Heart left ventricle (tissue), 16 donors: ENCODE data around the gene DNMT1. TPM values are rescaled to one million over a fixed set of nuclear protein-coding genes. Genes with fewer than 3 reads are reported as not detected.

Source experiments
- ATAC-seq, 4 donors: fragments of 200-7000 bp; cut with Tn5 transposase; one replicate each; pipeline ENCODE4 v1.9.1; 2020 to 2022; ENCODE audit warnings: moderate library complexity in 4 of 4, mild to moderate bottlenecking in 3 of 4, moderate number of reproducible peaks in 1 of 4
- DNase-seq, 5 donors: peaks; one replicate each; pipeline ENCODE4 v3.0.0-alpha.2; 2020
- H3K27ac ChIP-seq, 12 donors: fragments of 200-600 bp; sonication (generic) in 4 of 12; one replicate each; pipeline versions ENCODE4 v1.5.0 to v1.8.0; 2016 to 2022; ENCODE audit warnings: mild to moderate bottlenecking in 2 of 12
- H3K27me3 ChIP-seq, 9 donors: fragments of 200-600 bp; sonication (generic) in 2 of 9; one replicate each; pipeline versions ENCODE4 v1.5.1 to v1.8.0; 2016 to 2022; ENCODE audit warnings: mild to moderate bottlenecking in 3 of 9
- H3K36me3 ChIP-seq, 9 donors: fragments of 200-600 bp; sonication (generic) in 2 of 9; one replicate each; pipeline versions ENCODE4 v1.5.0 to v1.8.0; 2018 to 2022; ENCODE audit warnings: mild to moderate bottlenecking in 2 of 9
- H3K4me1 ChIP-seq, 12 donors: fragments of 200-600 bp; sonication (generic) in 4 of 12; one replicate each; pipeline versions ENCODE4 v1.5.0 to v1.8.0; 2016 to 2022; ENCODE audit warnings: mild to moderate bottlenecking in 3 of 12
- H3K4me3 ChIP-seq, 12 donors: fragments of 200-600 bp; sonication (generic) in 4 of 12; one replicate each; pipeline versions ENCODE4 v1.5.0 to v1.8.0; 2017 to 2022; ENCODE audit warnings: mild to moderate bottlenecking in 9 of 12, moderate library complexity in 4 of 12
- H3K9me3 ChIP-seq, 12 donors: fragments of 200-600 bp; sonication (generic) in 4 of 12; one replicate each; pipeline versions ENCODE4 v1.5.0 to v1.8.0; 2016 to 2022; ENCODE audit warnings: mild to moderate bottlenecking in 1 of 12
- CTCF ChIP-seq, 12 donors: fragments of 200-600 bp; sonication (generic) in 4 of 12; IDR thresholded peaks; one replicate each; pipeline versions ENCODE4 v1.5.0 to v1.8.0; 2018 to 2022; ENCODE audit warnings: antibody characterized with exemption in 12 of 12, mild to moderate bottlenecking in 5 of 12
- POLR2A ChIP-seq, 2 donors: fragments of 450-650 bp; IDR thresholded peaks; one replicate each; pipeline ENCODE4 v1.6.1; 2017; ENCODE audit warnings: antibody characterized with exemption in 2 of 2, mild to moderate bottlenecking in 2 of 2, moderate library complexity in 2 of 2
- WGBS, 4 donors: extraction: QIAGEN DNeasy Blood & Tissue Kit in 2 of 4; methylation state at CpG; one replicate each; pipeline versions ENCODE4 v1.1.5 to v1.1.7; 2013 to 2018; 5-methylcytosine and 5-hydroxymethylcytosine counted together
- intact Hi-C, 10 donors: fragments of 100-400 bp; cut with DNase I; formaldehyde crosslinking; loops; one replicate each; pipeline versions ENCODE4 v1.11.1 to v1.14.2; 2022
- polyA plus RNA-seq, 2 donors: library from polyadenylated mRNA; stranded (reverse); fragments of 200-250 nt; gene quantifications; one replicate each; pipeline ENCODE4 v1.2.3, GENCODE V29; 2013
- total RNA-seq, 9 donors: library from RNA; depleted of rRNA in 2 of 9; stranded (reverse); fragments of >200 nt in 2 of 9; fragmentation: NEBNext Ultra II Directional in 3 of 9; extraction: Animal tissue kit (Norgen Biotek cat#: 25700) in 3 of 9; gene quantifications; one replicate each; pipeline versions ENCODE4 v1.1.0 to v1.2.4, GENCODE V29; 2016 to 2023
- donor health status: ischemic (EF 13 %, LVEDD 7.1; RV severe dilation, severe dysfunction).
- donor health status: healthy with polysubstance abuse.
- donor health status: DM: no; HTN: yes; CAD: no.
- donor health status: DM: no; HTN: no; CAD: no.
- donor health status: ischemic (EF 25% LVEDD 6.9; RV normal size, moderate dysfunction).
- donor health status: ischemic (EF 25% LVEDD 5.7; RV mildly dilated, moderate dysfunction).
- donor health status: healthy.
- donor health status: DM: yes; HTN: yes; CAD: no.
- donor health status: ischemic (EF 35%, LVEDD 5.7; RV mildly dilated, moderate dysfunction).
- donor health status: nonischemic (EF 11% LVEDD 7.7; RV severe dilation, severe dysfunction).
- donor health status: DM: yes; HTN: yes; CAD: no.
- donor health status: PGD.
- donor health status: ischemic (EF 29% LVEDD 5.4; RV normal size, mild dysfunction).
- donor health status: nonischemic (EF 23%, LVEDD 6.1; RV moderate dilation, normal function).

The DNMT1 gene
- total and polyA plus RNA-seq, 11 donors = 16.1 to 61.6 (median 25.0) TPM

- 2 to 10% (median 3%) methylated on average over 26 to 97 of the region's 97 CpGs for WGBS, 4 donors
- DNase-seq = peak; percentile 87 to 96 (median 90)
- intact Hi-C loops = loop anchor here in 1 of 10 donors (5.0 kb wide), 1 partner anchor 164 kb away; no protein-coding TSS in a partner anchor
- H3K27ac ChIP-seq = peak overlapping the region in 11 of 12 donors; percentile 47 to 89 (median 57)
- no peak for TF ChIP-seq CTCF (IDR thresholded peaks at IDR 0.05)
- peak in 1 of 2 donors; percentile 68 for TF ChIP-seq POLR2A (IDR thresholded peaks at IDR 0.05)
- peaks cover 0 to 19% (median 9%) of the 10 kb centered on the region in 12 donors for H3K4me1 ChIP-seq
- ATAC-seq = peak; percentile 55 to 94 (median 88)
- peaks cover 0 to 27% (median 7%) of the 10 kb centered on the region in 9 donors for H3K36me3 ChIP-seq
- no peaks in the 10 kb centered on the region for H3K9me3 ChIP-seq
- H3K27me3 ChIP-seq = no peaks in the 10 kb centered on the region
- H3K4me3 ChIP-seq = peak overlapping the region in 11 of 12 donors; percentile 28 to 68 (median 57)
These were observed 98.7 kb downstream of the DNMT1 start for GRCh38 chr19:10095948-10096614.

- 22 to 35% (median 26%) methylated on average over 7 of the region's 7 CpGs for WGBS, 4 donors
- H3K27me3 ChIP-seq = no peaks in the 10 kb centered on the region
- H3K9me3 ChIP-seq = peaks cover 0 to 5% (median 0%) of the 10 kb centered on the region in 12 donors
- peak overlapping the region in 11 of 12 donors; percentile 22 to 83 (median 47) for H3K27ac ChIP-seq
- no peak for DNase-seq
- TF ChIP-seq POLR2A (IDR thresholded peaks at IDR 0.05) = no peak
- no peak for TF ChIP-seq CTCF (IDR thresholded peaks at IDR 0.05)
- peaks cover 0 to 17% (median 9%) of the 10 kb centered on the region in 12 donors for H3K4me1 ChIP-seq
- H3K36me3 ChIP-seq = peaks cover 0 to 31% (median 8%) of the 10 kb centered on the region in 9 donors
- peak overlapping the region in 8 of 12 donors; percentile 12 to 57 (median 34) for H3K4me3 ChIP-seq
- ATAC-seq = no peak
- intact Hi-C loops = loop anchor here in 1 of 10 donors (5.0 kb wide), 1 partner anchor 163 kb away; no protein-coding TSS in a partner anchor
These were observed 99.2 kb downstream of the DNMT1 start for GRCh38 chr19:10095622-10095947.

GRCh38 chr19:10093295-10094186 is 101.2 kb downstream of the DNMT1 start:
- no peak overlapping the region for H3K4me3 ChIP-seq
- TF ChIP-seq POLR2A (IDR thresholded peaks at IDR 0.05) = no peak
- no peak for TF ChIP-seq CTCF (IDR thresholded peaks at IDR 0.05)
- DNase-seq (peak in 1 of 5 donors; percentile 65), ATAC-seq (no peak)
- peaks cover 0 to 48% (median 19%) of the 10 kb centered on the region in 9 donors for H3K36me3 ChIP-seq
- intact Hi-C loops = no loop called here
- peaks cover 0 to 17% (median 9%) of the 10 kb centered on the region in 12 donors for H3K4me1 ChIP-seq
- 81 to 90% (median 87%) methylated on average over 17 to 22 of the region's 22 CpGs for WGBS, 4 donors
- H3K9me3 ChIP-seq = peaks cover 0 to 10% (median 0%) of the 10 kb centered on the region in 12 donors
- H3K27me3 ChIP-seq = no peaks in the 10 kb centered on the region
- H3K27ac ChIP-seq = no peak overlapping the region
